Stimulated activated CD8-positive, alpha-beta memory T cell treated with anti-CD3 and anti-CD28 coated beads, Interleukin-2, amount 100 ng/mL, for 1 hour (primary cell): ENCODE measurements around the gene NUMA1.
A peak's percentile ranks its signal among the peaks of the same experiment; 100 is the strongest.

Experiments used
- DNase-seq, 2 donors: peaks; one replicate each; pipeline ENCODE4 v3.0.0-alpha.2; 2020; ENCODE audit warnings: low read depth in 2 of 2

NUMA1 gene

DNA sequence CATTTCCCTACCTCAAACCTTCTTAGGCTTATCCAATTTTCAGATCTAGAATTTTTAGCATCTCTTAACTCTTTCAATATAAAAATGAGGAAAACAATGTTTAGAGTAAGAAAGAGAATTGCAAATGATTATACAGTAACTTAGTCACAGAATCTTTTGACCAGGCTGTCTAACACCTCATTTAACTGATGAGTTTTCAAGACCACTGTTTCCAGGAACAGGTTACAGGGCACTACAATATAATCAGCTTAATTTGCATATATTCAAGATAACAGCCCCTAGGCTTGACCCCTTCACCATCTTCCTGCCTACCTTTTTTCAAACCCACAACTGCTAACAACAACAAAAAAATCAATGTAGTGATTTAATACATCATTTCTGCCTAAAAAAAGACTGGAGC, 12.7 kb downstream of the NUMA1 start:
- DNase-seq = no peak

DNA sequence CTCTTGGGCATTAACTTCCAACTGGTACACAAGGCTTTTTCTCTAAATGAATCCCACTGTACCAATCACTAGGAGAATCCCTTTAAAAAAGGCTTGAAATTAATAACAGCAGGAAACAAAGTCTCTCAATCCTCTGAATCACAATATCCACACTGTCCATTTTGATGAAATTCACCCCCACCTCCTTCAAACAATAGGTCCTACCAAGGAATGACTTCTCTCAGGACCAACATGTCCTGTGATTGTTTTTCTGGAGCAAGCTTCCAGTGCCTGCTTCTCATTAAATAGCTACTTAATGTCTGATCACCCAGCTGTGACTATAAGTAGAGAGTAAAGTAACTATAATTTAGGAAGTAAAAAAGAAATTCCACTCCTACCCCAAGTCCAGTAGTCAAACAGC, 13.1 kb downstream of the NUMA1 start:
- DNase-seq = no peak

DNA sequence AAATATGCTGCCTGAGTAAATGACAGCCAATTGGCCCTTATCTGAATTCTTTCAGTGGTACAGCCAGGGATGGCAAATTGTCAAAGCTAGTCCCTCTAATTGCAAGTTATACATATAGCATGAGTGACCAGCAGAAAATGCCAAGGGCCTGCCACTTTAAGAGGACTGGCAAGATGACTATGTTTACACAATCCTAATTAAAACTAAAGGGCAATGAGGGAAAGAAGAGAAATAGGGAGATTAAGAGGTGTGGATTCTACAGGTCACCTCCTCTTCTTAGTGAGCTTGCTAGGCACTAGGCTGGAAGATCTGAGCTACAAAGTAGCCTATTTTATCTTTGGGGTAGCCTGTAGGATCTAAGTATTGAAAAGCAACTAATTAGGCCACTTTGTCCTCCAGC, 13.5 kb downstream of the NUMA1 start:
- DNase-seq = no peak

DNA sequence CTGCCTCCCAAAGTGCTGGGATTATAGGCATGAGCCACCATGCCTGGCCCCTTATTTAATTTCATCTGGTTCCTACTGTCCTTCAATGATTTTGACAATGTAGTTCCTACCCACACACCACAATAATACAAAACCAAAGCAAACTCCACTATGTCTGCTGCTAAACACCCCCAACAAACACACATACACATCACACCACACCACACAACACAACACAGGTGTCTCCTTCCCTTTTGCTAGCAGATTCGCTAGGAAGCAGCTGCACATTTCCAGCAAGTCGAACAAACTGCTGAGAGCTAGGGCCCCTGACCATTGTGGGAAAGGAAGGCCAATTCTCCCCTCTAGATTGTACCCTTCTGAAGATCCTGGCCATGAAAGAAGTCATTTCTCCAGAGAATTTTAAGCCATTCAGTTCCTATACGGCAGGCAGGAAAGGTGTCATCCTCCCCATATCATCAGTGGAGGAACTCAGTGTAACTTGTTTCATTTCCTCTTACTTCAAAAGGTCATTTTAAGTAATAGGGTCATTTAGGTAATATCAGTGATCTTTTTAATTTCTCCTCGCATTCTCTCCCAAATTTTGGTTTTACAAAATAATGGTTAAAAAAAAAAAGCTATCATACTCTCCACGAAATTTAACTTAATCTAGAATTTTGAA, 18.5 kb downstream of the NUMA1 start:
- DNase-seq = no peak

DNA sequence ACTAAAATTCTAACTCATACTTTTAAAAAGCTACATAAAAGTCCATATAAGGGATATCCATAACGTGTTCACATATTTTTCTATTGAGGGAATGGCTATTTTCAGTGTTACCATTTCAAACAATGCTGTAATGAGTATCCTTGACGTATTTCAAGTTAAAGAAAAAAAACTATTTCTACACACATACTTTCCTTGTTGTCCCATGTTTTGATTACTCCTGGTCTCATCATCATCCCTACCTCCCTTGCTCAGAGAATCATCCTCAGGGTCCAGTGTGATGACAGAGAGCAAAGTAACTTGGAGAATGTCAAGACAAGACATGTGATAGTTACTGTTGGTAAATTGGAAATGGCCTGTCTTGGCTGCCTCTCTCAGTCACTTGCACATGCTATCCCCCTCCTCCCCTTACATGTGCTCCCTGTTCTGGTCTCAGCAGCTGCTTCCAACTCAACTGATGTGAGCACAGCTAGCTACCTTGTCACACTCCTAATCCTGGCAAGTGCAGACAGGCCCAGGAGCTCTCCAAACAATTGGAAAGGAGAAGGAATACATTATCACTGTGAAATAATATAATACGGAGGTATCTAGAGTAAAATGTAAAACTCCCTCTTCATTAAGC, 21.8 kb downstream of the NUMA1 start:
- DNase-seq = no peak

DNA sequence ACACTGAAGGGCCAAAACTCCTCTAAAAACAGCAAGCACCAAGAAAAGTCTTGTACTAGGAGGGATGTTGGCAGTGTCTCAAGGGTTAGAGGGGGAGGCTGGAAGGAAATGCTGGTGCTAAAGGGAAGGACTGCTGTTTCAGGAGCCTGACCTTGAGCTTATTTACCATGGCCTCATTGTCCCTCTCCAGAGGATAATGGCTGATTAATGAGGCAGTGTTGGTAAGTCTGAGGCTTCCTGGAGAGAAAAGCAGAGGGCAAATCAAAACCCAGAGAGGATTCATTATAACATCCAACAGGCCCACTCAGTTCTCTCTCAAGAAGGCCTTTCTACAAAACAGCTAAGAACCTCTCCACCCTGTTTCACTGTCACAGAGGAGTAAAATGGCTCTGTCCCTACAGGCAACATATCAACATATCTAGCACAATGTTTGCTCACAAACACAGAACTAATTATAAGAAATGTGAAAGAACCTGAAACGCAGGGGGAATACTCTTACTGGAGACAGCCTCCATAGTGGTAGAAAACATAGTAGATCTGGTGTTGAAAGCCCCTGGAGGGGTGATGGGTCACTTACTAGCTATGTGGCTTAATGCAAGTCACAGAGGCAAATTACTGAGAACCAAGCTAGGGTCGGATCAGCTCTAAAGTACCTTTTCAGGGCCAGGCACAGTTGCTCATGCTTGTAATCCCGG, 31.4 kb downstream of the NUMA1 start:
- DNase-seq = no peak

DNA sequence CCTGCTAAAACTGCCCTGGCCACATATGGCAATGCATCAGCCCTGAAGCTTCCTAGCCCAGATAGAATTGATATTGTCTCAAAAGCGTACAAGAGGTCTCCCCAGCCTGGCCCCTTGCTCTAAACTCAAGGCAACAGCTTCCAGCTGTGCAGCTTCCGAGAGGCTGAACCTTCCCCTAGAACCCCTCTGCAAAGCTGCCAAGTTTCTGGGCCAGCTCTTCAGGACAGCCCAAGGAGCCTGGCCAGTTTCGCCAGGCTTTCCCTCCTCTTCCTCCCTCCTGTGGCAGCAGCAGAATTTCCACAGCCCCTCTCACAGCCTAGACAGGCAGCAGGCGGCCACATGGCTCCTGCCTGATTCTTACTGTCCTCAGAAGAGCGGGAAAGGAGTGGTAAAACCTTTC, 34.5 kb downstream of the NUMA1 start:
- DNase-seq = no peak

DNA sequence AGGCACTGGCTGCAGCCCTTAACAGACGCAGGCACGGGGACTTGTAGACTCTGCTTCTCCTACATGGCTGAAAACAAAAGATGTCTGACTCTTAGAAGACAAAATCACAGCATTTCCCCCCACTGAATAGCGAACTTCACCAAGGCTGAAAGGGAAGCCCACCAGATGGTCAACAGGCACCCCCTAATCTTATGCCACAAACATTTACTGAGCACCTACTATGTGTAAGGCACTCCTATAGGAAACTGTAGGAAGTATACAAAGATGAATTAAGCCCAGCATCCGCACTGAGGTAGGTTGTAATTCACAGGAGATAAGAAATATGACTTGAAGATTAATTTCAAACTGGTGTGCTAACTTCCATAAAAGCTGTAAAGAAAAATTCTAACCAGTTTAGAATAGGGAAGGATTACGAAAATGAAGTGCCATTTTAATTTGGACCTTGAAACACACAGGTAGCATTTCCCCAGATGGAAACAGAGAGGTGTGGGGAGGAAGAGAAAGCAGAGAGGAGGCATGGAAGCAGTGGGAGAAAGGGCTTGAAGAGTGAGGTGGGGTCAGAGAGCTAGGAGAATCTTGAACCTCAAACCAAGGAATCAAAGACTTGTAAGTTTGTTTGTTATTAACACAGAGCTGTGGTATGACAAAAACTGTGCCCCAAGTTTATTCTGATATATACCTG, 38.1 kb downstream of the NUMA1 start:
- DNase-seq = no peak

DNA sequence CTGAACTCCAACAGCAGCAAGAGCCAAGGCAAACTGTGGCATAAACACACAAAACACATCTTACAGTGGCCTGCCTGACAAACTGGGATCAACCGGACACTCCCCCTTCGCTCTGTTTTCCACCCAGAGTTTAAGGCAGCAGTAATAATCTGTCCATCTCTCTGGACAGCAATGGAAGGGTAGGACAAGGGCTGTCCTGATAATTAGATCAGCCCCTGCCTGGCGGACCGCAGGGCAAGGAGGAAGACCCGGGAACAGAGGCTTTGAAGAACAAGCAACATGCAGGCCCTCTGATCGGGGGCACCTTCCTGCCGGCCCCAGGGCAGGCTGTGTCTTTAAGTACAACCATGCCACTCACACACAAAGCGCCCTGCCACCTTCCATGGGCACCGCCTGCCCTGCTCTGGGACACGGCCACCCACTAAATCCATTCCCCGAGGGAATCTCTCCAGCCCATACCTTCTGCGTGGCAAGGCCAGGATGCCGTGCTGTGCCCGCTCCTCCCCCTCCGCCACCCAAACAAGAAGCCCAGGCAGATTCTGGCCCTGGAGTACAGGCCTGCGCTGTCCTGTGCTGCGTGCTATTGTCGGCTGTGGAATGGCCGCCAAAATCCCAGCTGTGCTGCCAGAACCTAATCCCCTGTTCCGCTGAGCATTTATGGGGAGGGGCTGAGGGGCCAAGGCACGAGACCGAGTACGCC, 38.8 kb downstream of the NUMA1 start:
- DNase-seq = peak; percentile 13 to 18

DNA sequence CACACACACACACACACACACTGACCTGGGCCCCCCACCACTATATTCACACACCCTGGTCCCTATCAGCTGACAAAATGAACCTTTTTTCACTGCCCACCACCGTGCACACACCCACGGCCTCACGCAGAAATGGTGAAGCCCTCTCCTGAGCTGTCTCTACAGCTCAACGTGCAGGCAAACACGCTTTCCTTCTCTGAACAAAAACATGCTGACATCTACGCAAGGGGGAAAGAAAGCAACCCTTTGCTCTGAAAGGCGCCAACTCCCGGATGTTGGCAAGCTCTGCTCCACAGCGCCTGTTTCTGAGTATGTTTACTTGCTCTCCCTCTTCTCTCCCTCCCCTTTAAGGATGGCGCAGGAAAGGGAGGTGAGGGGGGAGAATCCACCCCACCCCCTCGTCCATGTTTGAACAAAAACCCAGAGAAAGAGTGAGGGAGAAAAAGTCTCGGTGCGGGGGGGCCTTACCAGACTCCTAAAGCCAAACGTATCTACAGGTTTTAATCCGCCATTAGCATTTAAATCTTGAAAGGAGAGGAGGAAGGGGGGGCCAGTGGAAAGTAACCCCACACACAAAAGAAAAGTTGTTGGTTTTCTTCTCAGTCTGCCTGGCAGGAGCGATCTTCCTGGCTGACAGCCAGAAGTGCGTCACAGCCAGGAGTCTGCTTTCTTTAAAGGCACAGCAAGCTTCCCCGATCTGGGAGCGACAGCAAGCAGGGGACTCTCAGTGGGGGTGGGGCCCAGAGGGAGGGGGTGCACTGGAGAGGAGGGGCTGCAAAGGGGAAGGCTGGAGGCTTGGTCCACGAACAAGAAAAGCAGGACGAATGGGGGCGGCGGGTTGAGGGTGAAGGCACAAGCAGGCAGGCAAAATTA, 39.6 kb downstream of the NUMA1 start:
- DNase-seq = peak; percentile 50 to 56

DNA sequence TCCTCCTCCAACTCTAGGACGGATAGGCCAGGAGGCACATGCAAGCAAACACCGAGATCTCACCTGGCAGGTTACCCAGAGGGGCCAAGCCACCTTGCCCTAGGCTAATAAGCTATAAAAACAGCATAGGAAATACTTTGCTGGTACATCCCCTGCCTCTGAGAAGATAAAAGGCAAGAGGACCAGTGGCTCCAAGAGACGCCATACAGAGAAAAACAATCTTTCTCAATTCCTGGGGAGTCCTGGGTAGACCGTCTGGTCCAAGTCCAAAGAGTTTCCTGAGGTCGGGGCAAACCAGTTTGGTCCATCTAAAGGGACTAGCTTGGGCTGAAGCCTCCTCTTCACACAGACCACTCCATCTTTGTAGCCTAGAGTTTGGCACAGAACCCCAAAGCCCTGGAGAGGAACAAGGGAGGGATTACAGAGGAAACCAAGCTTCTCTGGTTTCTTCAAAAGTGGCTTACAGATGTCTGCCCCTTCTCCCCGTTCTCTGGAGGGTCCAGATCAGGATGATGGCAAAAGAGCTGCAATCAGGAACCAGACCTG, 40.4 kb downstream of the NUMA1 start:
- no peak for DNase-seq

DNA sequence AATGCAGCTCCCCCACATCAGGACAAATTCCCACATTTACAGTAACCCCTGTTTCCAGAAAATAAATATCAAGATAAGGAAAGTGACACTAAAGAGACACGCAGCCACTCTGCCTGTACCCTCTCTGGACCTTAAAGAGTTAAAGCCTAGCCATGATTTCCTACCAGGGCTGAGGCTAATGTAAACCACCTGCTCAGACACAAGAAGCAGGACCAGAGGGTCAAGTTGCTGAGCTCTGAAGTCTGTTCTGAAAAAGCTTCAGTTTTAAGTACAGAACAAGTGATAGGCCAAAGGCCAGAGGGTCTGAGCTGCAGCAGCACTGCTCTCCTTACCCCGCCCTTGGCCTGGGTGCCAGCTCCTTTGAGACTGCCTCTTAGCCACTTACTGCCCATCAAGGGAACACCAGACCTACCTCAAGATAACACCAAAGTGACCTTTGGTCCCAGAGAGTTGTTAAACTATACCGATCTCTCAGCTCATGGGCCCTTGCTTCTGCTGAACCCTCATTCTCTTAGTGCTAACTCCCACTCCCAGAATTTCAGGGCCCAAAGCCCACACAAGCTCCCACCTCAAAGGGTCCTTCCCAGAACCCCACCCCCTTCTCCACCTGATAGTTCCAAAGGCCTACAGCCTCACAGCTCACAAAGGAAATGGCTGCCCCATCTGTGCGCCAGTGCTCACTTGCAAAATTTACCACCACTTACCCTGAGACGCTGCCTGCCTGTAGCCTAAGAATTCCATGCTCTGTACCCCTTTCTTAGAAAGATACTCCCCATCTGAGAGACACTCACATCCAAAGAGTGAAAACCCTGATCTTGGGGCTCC, 41.1 kb downstream of the NUMA1 start:
- DNase-seq = no peak

DNA sequence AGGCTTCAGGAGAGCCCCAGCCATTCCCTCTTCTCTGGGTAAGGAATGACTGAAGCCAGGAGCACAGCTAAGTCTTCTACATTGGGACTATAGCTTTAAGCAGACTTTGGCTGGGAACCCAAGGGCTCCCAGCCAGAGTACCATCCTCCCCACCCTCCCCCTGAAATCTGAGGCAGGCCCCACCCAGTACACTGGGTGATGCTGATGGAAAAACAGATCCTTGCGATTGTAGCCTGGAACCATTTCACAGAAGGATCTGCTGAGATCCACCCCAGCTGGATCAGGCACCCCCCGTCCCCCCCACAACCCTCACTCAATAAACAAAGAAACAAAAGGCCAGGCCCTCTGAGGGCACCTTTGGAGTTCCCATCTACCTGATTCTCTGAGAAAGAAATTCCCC, 41.9 kb downstream of the NUMA1 start:
- no peak for DNase-seq

DNA sequence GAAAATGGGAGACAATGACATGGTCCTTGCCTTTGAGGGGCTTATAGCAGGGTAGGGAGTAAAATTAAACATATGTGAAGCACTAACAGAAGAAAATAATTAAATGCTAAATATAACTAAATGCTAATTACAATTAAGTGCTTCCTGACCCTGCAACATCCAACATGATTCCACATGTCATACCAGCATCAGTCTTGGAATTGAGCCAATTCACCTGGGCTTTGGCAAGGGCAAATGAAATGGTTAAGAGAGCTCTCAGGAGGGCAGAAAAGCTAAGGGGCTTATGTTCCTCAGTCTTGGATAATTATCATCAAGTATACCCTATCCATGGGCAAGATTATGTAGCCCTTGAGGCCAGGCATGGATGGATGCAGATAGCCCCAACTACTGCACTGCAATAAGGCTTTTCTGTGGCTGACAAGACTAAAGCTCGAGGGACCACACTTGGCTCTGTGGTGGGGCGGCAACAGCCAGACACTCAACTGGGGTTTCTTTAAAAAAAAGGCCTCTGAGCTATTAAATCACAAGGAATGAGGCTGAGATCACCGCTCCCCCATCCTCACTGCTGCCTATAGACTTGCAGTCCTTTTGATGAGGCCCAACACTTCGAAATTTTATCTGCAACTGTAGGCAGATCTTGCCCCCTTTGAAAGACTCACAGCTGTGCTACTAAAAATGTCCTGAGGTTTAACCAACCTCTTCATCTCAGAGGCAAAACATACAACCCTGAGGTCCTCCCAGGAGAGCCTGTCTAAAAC, 42.6 kb downstream of the NUMA1 start:
- no peak for DNase-seq

DNA sequence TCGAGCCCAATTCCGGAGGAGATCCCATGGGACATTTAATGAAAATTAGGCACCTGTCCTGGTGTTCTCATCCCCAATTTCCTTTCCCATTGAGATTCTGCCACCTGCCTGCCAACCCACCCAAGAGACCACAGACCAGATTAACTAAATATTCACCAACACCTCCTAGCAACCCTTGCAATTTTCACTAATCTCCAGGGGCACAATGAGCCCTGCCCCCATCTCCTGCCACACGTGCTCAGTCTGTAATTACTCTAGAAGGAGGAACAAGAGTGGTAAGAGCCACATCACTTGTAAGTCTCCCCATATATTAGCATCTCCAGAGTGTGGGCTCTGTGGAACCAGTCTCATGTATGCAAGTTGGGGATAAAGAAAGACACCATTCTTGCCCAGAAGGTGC, 43.7 kb downstream of the NUMA1 start:
- DNase-seq = no peak

DNA sequence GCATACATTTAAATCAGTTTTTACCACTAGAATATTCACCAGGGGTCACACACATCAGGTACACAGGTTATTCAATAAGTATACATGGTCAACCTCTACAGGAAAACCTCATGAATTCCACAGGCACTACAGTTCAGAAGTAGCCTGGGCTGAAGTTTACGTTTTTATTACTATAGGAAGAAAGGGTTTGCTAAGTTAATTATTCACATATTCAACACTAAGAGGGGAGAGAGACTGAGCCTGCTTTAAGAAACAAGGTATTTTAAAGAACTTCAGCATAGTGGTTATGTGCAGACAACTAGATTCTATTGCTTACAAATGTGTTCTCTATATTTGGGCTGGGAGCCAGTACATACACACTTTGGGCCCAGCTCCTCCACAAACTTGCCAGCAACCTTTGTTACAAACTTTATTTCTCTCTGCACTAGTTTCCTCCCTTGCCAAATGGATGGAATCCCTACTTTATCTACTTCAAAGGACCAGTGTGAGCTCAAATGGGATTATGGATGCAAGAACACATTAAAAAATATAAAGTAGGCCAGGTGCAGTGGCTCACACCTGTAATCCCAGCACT, 49.8 kb downstream of the NUMA1 start:
- no peak for DNase-seq

DNA sequence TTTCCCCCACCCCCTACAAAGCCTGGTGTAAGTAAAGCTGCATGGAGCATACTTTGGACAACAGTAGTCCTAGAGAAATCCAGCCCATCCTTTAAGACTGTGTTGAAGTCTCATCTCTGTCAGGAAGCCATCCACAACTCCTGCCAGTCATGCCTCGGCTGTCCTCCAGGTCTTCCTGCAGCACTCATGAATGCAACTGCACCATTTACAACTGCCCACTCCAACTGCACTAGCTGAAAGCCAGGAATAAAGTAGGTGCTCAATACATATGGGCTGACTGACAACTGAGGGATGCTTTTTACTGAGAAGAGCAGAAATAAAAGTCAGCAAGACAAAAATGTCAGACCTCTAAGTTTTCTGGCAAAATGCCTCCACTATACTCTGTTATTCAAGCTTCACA, 54.3 kb downstream of the NUMA1 start:
- no peak for DNase-seq

DNA sequence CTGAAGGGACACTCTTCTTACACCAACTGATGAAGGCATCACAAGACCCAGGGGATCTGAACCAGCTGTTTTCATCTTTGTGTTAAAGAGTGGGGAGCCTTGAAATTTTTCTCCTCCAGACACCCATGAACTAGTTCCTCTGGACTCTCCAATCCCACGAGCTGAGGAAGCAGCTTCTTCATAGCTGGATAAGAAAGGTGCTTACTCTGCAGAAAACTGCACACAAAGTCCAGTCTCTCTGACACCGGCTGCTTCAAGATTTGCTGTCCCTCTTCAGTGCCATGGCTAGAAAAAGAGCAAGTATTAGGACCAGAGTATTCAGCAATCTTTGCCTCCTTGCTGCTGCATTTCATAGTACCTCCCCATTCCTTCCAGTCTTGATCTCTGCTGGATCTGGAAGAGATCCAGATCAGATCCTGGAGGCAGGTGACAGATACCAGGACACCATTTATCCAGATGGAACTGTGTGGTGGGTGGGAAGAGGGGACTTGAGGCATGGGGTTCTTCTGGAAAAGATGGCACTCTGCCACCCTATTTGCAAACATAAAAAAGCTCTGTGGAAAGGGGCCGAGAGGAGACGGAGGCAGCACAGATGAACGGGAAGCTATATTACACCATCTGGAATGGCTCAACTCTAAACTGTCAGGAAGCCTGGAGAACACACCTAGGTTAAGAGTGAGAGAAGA, 56.1 kb downstream of the NUMA1 start:
- no peak for DNase-seq
